Right lobe of liver (tissue), 6 donors: ENCODE results near the gene KDM4B. TPM values are rescaled to one million over a fixed set of nuclear protein-coding genes. Genes with fewer than 3 reads are reported as not detected.
A peak's percentile ranks its signal among the peaks of the same experiment; 100 is the strongest.

ENCODE experiments used
- ATAC-seq, 4 donors: fragments of 200-7000 bp; cut with Tn5 transposase; one replicate each; pipeline ENCODE4 v1.9.1; 2020; ENCODE audit warnings: mild to moderate bottlenecking in 4 of 4, moderate library complexity in 4 of 4
- DNase-seq, 3 donors: peaks; one replicate each; pipeline ENCODE4 v3.0.0-alpha.2; 2020
- H3K27ac ChIP-seq, 3 donors: fragments of 200-600 bp; one replicate each; pipeline ENCODE4 v1.8.0; 2022
- H3K27me3 ChIP-seq, 2 donors: fragments of 200-600 bp; one replicate each; pipeline ENCODE4 v1.8.0; 2022
- H3K36me3 ChIP-seq, 4 donors: fragments of 200-600 bp; sonication (generic) in 1 of 4; one replicate each; pipeline versions ENCODE4 v1.5.1 to v1.8.0; 2017 to 2022; ENCODE audit warnings: control low read depth in 1 of 4
- H3K4me1 ChIP-seq, 4 donors: fragments of 200-600 bp; sonication (generic) in 1 of 4; one replicate each; pipeline versions ENCODE4 v1.5.1 to v1.8.0; 2017 to 2022; ENCODE audit warnings: control low read depth in 1 of 4
- H3K4me3 ChIP-seq, 3 donors: fragments of 200-600 bp; one replicate each; pipeline ENCODE4 v1.8.0; 2022
- H3K9me3 ChIP-seq, 4 donors: fragments of 200-600 bp; sonication (generic) in 1 of 4; one replicate each; pipeline versions ENCODE4 v1.5.1 to v1.8.0; 2017 to 2022; ENCODE audit warnings: control low read depth in 1 of 4
- POLR2A ChIP-seq: fragments of 450-650 bp; IDR thresholded peaks from one replicate; pipeline ENCODE4 v1.6.1; 2017; ENCODE audit warnings: antibody characterized with exemption, mild to moderate bottlenecking
- WGBS: methylation state at CpG from one replicate; pipeline ENCODE4 v1.1.6; 2018; ENCODE audit warnings: low coverage, low lambda C conversion rate; ENCODE audit not compliant: insufficient coverage; ENCODE audit errors: missing lambda C conversion rate; 5-methylcytosine and 5-hydroxymethylcytosine counted together
- intact Hi-C, 2 donors: fragments of 100-400 bp; cut with DNase I; formaldehyde crosslinking; loops; one replicate each; pipeline versions ENCODE4 v1.11.2 to v1.14.1; 2022
- total RNA-seq, 6 experiments: library from RNA; depleted of rRNA in 2 of 6; stranded (reverse); fragments of >200 nt in 2 of 6; fragmentation: NEBNext Ultra II Directional in 3 of 6; extraction: Animal tissue kit (Norgen Biotek cat#: 25700) in 3 of 6; gene quantifications; one replicate each; pipeline versions ENCODE4 v1.1.0 to v1.2.4, GENCODE V29; 2016 to 2023
- TF ChIP-seq, protein P1 (sequence below), 4 donors: fragments of 200-600 bp in 3 of 4; fragments of 450-650 bp in 1 of 4; IDR thresholded peaks; one replicate each; pipeline versions ENCODE4 v1.5.1 to v1.8.0; 2016 to 2022; ENCODE audit warnings: antibody characterized with exemption in 4 of 4, mild to moderate bottlenecking in 2 of 4
- donor health status: DM: no; HTN: yes; CAD: no.
- donor health status: DM: no; HTN: no; CAD: no.
- donor health status: DM: no; HTN: no; CAD: no.
- donor health status: DM: no; HTN: yes; CAD: no.
- donor health status: DM: no; HTN: yes; CAD: no.

KDM4B gene
- total RNA-seq, 6 experiments from 2014 or later: 14.2 to 36.9 (median 29.1) TPM

- DNase-seq: peak; percentile 67 to 75 (median 67)
- Histone ChIP-seq H3K36me3 (peaks cover 0 to 8% (median 0%) of the 10 kb centered on the region in 4 donors), H3K4me1 (no peaks in the 10 kb centered on the region), H3K27me3 (no peaks in the 10 kb centered on the region), H3K4me3 (no peak overlapping the region), H3K9me3 (no peaks in the 10 kb centered on the region), H3K27ac (peak overlapping the region in 2 of 3 donors; percentile 10 to 37)
- 80% methylated on average over 1 of the region's 25 CpGs for WGBS
- peak; percentile 70 to 77 (median 75) for ATAC-seq
- no peak for TF ChIP-seq POLR2A
- TF ChIP-seq, protein P1, sequence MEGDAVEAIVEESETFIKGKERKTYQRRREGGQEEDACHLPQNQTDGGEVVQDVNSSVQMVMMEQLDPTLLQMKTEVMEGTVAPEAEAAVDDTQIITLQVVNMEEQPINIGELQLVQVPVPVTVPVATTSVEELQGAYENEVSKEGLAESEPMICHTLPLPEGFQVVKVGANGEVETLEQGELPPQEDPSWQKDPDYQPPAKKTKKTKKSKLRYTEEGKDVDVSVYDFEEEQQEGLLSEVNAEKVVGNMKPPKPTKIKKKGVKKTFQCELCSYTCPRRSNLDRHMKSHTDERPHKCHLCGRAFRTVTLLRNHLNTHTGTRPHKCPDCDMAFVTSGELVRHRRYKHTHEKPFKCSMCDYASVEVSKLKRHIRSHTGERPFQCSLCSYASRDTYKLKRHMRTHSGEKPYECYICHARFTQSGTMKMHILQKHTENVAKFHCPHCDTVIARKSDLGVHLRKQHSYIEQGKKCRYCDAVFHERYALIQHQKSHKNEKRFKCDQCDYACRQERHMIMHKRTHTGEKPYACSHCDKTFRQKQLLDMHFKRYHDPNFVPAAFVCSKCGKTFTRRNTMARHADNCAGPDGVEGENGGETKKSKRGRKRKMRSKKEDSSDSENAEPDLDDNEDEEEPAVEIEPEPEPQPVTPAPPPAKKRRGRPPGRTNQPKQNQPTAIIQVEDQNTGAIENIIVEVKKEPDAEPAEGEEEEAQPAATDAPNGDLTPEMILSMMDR (IDR thresholded peaks at IDR 0.05): no peak
- intact Hi-C loops: no loop called here
Measured at GRCh38 chr19:5128251-5128935, 159.5 kb downstream of the KDM4B start.

DNA sequence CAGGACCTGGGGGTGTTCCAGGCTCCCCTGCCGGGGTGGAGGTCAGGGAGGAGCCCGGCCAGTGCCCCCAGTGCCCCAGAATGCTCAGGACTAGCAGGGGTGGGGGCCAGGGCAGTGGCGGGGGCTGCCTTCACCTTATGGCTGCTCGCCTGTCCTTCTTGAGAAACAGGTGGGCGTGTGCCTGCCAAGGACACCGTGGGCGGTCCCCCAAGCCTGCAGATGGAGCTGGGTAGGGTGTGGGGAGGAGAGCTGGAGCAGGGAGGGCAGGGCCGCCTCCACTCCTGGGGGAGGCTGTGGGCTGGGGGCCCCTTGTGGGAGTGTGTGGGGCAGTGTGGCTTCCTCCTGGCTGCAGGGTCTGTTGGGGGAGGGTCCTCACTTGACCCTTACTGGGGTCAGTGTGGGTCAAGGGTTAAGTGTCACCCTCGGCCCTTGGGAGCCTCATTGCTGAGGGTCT lies 160.1 kb downstream of the KDM4B start:
- H3K27ac ChIP-seq: no peak overlapping the region
- H3K9me3 ChIP-seq: no peaks in the 10 kb centered on the region
- no peaks in the 10 kb centered on the region for H3K4me1 ChIP-seq
- H3K36me3 ChIP-seq: peaks cover 0 to 8% (median under 1%) of the 10 kb centered on the region in 4 donors
- intact Hi-C loops: no loop called here
- H3K27me3 ChIP-seq: no peaks in the 10 kb centered on the region
- 70% methylated on average over 5 of the region's 9 CpGs for WGBS
- no peak overlapping the region for H3K4me3 ChIP-seq
- ATAC-seq: peak; percentile 12 to 37 (median 26)
- no peak for DNase-seq
- TF ChIP-seq, protein P1 (IDR thresholded peaks at IDR 0.05): no peak
- no peak for TF ChIP-seq POLR2A

DNA sequence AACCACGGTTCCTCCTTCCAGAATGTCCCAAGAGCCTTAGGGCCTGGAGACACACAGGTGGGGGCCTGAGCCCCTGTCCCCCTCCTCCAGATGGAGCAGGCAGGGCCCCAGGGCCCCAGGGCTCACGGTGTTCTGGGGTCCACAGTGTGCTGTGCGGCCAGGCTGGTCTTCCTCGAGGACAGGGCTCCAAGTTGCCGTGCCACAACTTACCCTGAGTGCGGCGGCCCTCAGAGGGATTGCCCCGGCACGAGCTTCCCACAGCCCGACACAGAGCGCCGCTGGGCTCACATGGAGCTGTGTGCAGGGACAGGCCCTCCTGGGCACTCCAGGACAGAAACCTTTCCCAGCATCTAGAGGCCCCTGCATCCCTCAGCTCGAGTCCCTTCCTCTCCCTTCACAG lies 160.8 kb downstream of the KDM4B start:
- H3K27me3 ChIP-seq: no peaks in the 10 kb centered on the region
- DNase-seq (no peak), ATAC-seq (no peak)
- H3K36me3 ChIP-seq: peaks cover 0 to 16% (median 4%) of the 10 kb centered on the region in 4 donors
- 60% methylated on average over 1 of the region's 13 CpGs for WGBS
- no peak overlapping the region for H3K4me3 ChIP-seq
- no peak overlapping the region for H3K27ac ChIP-seq
- intact Hi-C loops: no loop called here
- H3K9me3 ChIP-seq: no peaks in the 10 kb centered on the region
- no peaks in the 10 kb centered on the region for H3K4me1 ChIP-seq
- no peak for TF ChIP-seq POLR2A
- TF ChIP-seq, protein P1 (IDR thresholded peaks at IDR 0.05): no peak

- WGBS: 68% methylated on average over 11 of the region's 27 CpGs
Measured at GRCh38 chr19:5130371-5131030, 161.6 kb downstream of the KDM4B start.

More at GRCh38 chr19:5130371-5131030, 161.6 kb downstream of the KDM4B start:
- ATAC-seq: no peak
- Histone ChIP-seq H3K27me3 (no peaks in the 10 kb centered on the region), H3K27ac (peak overlapping the region in 1 of 3 donors; percentile 19), H3K9me3 (no peaks in the 10 kb centered on the region), H3K36me3 (peaks cover 0 to 22% (median 6%) of the 10 kb centered on the region in 4 donors), H3K4me3 (no peak overlapping the region), H3K4me1 (no peaks in the 10 kb centered on the region)
- intact Hi-C loops: no loop called here
- DNase-seq: no peak
- TF ChIP-seq, protein P1 (IDR thresholded peaks at IDR 0.05): no peak
- no peak for TF ChIP-seq POLR2A
